ENCODE data around the gene SCGB1D1.

GRCh38 chr11:62169448-62169847 is 20.6 kb upstream of the SCGB1D1 start:
- TF ChIP-seq REST (IDR thresholded peaks at IDR 0.05; ENCODE audit: borderline replicate concordance) = no peak
- no peak for TF ChIP-seq POLR2AphosphoS5 (IDR thresholded peaks at IDR 0.05)
- TF ChIP-seq, protein P1, sequence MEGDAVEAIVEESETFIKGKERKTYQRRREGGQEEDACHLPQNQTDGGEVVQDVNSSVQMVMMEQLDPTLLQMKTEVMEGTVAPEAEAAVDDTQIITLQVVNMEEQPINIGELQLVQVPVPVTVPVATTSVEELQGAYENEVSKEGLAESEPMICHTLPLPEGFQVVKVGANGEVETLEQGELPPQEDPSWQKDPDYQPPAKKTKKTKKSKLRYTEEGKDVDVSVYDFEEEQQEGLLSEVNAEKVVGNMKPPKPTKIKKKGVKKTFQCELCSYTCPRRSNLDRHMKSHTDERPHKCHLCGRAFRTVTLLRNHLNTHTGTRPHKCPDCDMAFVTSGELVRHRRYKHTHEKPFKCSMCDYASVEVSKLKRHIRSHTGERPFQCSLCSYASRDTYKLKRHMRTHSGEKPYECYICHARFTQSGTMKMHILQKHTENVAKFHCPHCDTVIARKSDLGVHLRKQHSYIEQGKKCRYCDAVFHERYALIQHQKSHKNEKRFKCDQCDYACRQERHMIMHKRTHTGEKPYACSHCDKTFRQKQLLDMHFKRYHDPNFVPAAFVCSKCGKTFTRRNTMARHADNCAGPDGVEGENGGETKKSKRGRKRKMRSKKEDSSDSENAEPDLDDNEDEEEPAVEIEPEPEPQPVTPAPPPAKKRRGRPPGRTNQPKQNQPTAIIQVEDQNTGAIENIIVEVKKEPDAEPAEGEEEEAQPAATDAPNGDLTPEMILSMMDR (IDR thresholded peaks at IDR 0.05; ENCODE audit: poor library complexity, severe bottlenecking) = no peak
- TF ChIP-seq EZH2 (IDR thresholded peaks at IDR 0.05; ENCODE audit: borderline replicate concordance, insufficient read depth, low read length, poor library complexity, severe bottlenecking) = no peak
- no peak for TF ChIP-seq RAD21 (conservative IDR thresholded peaks at IDR 0.05)
- no peak for TF ChIP-seq SMC3 (conservative IDR thresholded peaks at IDR 0.05; ENCODE audit: poor library complexity)
- no peak for TF ChIP-seq EP300 (conservative IDR thresholded peaks at IDR 0.05; ENCODE audit: poor library complexity, severe bottlenecking)
- TF ChIP-seq TAF1 (IDR thresholded peaks at IDR 0.05; ENCODE audit: low read depth) = no peak

Data from neural cell (in vitro differentiated cells).